TTC549 (cell line): ENCODE data around the gene ABI3BP.
"Not testable (repeated sequence)": the region's sequence is repeated elsewhere in the genome, so short reads cannot be mapped to it uniquely, and the experiment has no call there.

Experiments
- FAIRE-seq: peaks from 2 replicates; lab custom pipeline; 2012; peaks lifted over from hg19 to GRCh38; lab: Jason Lieb, UNC

ABI3BP gene, protein sequence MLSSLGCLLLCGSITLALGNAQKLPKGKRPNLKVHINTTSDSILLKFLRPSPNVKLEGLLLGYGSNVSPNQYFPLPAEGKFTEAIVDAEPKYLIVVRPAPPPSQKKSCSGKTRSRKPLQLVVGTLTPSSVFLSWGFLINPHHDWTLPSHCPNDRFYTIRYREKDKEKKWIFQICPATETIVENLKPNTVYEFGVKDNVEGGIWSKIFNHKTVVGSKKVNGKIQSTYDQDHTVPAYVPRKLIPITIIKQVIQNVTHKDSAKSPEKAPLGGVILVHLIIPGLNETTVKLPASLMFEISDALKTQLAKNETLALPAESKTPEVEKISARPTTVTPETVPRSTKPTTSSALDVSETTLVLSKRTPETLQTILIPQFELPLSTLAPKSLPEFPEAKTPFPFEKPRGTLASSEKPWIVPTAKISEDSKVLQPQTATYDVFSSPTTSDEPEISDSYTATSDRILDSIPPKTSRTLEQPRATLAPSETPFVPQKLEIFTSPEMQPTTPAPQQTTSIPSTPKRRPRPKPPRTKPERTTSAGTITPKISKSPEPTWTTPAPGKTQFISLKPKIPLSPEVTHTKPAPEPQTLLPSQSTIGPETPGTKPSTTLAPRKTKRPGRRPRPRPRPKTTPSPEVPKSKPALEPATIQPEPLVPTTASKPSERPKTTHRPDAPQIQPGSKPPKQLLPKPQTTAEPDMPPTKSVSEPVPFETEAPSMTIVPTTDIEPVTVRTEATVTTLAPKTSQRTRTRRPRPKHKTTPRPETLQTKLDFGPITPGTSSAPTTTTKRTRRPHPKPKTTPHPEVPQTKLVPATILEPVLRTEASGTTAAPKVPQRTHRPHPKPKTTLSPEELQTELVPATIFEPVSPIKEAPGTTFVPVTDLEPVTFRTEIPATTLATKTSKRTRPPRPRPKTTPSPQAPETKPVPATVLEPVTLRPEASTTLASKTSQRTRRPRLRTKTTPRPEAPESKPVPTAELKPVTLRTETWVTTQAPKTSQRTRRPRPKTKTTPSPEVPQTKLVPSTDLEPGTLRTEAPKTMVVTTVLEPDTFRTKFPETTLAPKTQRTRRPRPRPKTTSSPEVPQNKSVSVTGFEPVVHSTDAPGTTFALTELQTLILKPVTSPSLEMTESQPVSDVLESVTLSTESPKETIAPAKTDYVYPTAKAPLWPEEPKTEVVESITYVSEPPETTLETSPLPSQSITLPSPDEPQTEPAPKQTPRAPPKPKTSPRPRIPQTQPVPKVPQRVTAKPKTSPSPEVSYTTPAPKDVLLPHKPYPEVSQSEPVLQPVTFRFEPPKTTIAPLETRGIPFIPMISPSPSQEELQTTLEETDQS (N-terminal part only)

GRCh38 chr3:100993309-100993708 is at the start of gene ABI3BP:
ABI3BP (minus strand) TSS chr3:100993421; CDS start chr3:100993384, 37 bp downstream.
- FAIRE-seq = no peak

- no peak for FAIRE-seq
Measured at GRCh38 chr3:101039285-101039684, 46.1 kb upstream of the ABI3BP start.

DNA sequence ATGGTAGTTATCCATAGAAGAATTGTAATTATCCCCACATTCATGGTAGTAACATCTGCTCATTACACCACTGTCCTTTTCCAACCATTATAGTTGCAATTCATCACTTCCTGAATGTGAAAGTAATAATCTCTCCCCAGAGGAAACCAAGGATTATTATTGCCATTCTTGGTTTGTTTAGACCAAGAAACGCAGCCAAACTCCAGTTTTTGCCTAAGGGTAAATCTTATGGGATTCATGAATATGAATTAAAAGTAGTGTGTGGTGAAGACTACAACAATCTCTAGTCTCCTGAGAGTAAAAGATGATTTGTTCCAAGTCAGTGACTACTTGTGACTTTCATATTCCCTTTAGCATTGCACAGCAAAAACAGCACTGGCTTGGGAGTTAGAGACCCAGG is 45.7 kb upstream of the ABI3BP start:
- no peak for FAIRE-seq

GRCh38 chr3:101038393-101038792 is 45.2 kb upstream of the ABI3BP start:
- FAIRE-seq = no peak

DNA sequence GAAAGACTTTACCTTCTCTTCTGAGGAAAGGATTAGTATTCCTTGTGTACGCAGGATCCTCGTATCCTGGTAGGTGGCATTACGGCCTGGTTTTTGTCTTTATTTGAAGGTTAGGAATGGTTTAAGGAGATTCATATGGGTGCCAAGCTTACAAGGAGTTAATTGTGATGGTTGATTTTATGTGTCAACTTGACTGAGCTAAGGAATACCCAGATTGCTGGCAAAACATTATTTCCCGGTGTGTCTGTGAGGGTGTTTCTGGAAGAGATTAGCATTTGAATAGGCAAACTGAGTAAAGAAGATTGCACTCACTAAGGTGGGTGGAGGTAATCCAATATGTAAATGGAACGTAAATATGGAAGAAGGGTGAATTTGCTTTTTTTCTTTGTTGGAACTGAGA is 44.4 kb upstream of the ABI3BP start:
- no peak for FAIRE-seq

DNA sequence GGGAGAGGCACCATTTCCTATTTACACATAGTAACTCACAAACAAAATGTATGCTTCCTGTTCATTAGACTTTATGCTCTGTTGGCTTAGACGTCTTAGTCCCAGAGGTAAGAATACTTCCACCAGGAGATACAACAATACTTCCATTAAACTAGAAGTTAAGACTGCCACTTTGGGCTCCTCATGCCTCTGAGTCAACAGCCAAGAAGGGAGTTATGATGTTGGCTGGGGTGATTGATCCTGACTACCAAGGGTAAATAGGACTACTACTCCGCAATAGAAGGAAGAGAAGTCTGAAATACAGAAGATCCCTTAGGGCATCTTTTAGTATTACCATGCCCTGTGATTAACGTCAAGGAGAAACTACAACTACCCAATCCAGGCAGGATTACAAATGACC is 43.5 kb upstream of the ABI3BP start:
- FAIRE-seq = no peak

GRCh38 chr3:101036213-101036618 is 43.0 kb upstream of the ABI3BP start:
- no peak for FAIRE-seq

- no peak for FAIRE-seq
Measured at GRCh38 chr3:101027286-101027685, 34.1 kb upstream of the ABI3BP start.

DNA sequence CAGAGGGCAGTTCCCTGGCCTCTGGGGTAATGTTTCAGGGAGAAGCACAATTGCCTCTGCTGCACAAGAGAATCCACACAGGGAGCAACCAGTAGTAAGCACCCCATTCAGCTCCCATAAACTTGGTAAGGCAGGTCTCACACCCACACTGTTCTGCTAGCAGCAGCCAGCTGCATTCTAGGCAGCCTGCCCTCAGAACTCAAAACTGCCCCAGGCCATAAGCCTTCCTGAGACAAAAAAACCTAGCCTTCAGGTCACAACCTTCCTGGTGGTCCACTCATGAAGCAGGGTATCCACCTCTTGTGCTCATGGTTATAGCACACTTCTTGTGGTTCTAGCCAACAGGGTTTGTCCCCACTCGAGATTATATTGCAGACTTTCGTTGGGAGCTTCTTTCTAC is 33.7 kb upstream of the ABI3BP start:
- FAIRE-seq = no peak

DNA sequence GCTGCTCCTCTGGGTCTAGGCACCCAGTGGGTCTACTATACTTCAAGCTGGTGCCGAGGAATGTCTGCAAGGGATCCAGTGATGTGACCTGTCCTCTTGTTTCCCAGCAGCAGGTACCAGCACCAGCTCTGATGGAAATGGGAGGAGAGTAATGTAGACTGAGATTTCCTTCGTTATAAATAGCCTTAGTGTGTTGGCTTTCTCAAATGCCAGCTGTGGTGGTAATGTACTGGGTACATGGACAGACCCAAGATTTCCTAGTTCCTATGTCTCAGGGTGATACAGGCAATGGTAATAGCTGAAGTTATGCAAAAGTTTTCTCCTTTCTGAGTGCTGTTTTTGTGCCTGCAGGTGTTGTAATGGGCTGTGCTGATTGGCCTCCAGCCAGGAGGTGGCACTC is 33.0 kb upstream of the ABI3BP start:
- no peak for FAIRE-seq

DNA sequence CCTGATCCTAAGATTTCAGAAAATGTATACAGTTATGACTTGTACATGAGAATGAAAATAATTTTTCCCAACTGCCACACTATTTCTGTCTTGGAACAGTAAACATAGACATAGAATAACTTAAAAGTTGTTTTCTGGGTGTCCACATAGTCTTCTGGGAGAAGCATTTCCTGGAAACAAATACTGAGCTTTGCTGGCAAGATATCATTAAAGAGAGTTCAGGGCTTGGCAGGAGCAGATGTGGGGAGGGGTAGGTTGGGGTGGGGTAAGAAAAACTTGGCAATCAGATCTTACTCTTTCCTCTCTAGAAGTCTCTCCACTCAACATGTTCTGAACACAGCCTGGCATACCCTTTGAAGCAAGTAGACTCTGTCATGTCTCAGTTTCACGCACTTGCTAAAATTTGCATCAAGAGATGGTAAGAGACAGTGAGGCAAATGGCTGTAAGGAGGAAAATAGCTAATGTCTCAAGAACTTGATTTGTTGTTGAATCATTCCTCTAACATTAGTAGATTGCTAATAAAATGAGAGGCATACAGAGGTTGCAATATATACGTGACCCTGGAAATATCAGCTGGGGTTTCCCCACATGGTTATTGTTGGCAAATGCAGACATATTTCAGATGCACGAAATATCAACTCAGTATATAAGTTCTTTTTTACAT is 27.3 kb upstream of the ABI3BP start:
- FAIRE-seq = no peak

DNA sequence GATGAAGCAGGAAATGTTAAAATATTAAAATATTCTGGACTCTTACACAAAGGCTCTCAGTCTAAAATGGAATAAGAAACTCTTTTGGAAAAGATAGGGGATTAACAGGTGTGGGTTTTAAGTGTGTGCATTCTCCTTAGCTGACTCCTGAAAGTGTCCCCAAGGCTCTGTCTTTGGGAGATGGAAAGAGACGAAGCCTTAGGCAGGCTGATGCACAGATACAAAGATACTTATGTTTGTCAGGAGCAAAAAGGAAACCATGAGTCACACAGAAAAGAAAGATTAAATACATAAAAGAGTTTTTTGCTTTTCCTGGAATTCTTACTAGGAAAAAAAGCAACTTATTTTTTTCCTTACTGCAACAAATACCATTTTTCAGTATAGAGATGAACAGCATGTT is 23.8 kb upstream of the ABI3BP start:
- FAIRE-seq = no peak

- not testable (repeated sequence) for FAIRE-seq
Measured at GRCh38 chr3:101012312-101012711, 19.1 kb upstream of the ABI3BP start.

DNA sequence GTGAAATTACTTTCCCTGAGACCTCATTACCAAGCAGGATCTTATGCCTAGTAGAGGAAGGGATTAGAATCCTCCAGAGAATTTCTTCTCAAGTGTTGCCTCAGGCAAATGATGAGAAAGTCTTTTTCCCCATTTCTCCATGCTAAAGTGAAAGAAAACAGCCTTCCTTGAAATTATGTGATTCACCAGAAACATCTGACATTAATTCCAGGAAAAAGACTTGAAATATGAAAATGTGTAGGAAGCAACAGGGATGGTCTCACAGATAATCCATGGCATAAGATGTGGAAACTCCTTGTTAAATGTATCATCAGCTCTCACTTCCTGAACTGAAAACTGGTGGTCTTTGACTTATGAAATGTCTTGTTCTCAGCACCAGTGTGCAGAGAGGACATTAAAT is 17.9 kb upstream of the ABI3BP start:
- no peak for FAIRE-seq

- no peak for FAIRE-seq
Measured at GRCh38 chr3:101010296-101010695, 17.1 kb upstream of the ABI3BP start.

GRCh38 chr3:101009386-101009785 is 16.2 kb upstream of the ABI3BP start:
- FAIRE-seq = no peak

- no peak for FAIRE-seq
Measured at GRCh38 chr3:100999160-100999559, 5.9 kb upstream of the ABI3BP start.

DNA sequence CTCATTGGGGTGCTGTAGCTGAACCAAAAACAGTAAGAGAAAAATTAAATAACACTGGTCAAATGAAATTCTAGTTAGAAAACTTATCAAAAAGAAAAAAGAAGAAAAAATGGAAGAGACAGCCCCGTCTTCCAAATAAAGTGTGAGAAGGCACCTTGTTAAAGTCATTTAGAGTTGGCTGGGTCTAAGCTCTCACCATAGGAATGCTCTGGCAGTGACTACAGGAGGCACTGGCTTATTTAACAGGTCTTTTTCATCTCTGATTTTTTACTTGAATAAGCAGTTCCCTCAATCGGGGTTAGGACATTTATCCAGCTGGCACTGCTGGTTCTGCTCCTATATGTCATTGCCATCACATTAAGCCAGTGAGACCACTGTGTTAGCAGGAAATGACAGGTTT is 1.6 kb upstream of the ABI3BP start:
- no peak for FAIRE-seq

DNA sequence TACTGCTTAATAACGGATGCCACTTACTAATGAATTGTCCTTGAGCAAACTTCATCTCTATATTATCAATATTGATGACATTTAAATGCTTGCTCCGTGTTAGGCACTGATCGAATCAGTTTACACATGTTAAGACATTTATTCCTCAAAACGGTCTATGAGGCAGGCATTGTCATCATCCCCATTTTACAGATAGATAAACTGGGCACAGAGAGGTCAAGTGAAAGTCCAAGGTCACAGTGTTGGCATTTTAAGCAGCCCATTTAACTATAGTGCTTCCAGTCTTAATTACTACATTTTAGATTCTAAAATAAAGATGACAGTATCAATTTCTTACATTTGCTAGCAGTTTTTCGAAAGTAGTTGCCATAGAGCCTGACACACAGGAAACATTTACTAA is 966 bp upstream of the ABI3BP start:
- FAIRE-seq = no peak

- no peak for FAIRE-seq
Measured at GRCh38 chr3:100992231-100993012, 799 bp downstream of the ABI3BP start.

DNA sequence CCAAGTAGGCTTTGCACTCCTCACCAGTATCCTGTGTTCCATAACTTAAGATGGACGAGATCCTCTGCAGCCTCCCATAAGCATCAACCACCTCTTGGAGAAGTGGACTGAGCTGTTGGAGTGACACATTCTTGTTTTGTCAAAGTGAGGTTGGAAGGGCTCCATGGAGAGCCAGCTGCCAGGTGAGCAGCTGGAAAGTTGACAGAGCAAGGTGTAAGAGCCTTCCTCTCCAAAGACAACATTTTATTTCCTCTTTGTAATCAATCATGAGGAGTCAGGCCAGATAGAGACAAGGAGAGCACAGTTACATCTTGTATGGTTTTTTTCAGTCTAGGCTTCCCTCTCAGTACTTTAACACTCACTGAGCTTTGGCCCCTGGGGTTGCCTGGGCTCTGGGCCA is 5.1 kb downstream of the ABI3BP start:
- FAIRE-seq = no peak
